ENCODE measurements around the gene CARD9. TPM values are rescaled to one million over a fixed set of nuclear protein-coding genes. Genes with fewer than 3 reads are reported as not detected.

The CARD9 gene
- total RNA-seq, 4 donors from 2014 or later = 0.27 to 1.5 (median 0.74) TPM

DNA sequence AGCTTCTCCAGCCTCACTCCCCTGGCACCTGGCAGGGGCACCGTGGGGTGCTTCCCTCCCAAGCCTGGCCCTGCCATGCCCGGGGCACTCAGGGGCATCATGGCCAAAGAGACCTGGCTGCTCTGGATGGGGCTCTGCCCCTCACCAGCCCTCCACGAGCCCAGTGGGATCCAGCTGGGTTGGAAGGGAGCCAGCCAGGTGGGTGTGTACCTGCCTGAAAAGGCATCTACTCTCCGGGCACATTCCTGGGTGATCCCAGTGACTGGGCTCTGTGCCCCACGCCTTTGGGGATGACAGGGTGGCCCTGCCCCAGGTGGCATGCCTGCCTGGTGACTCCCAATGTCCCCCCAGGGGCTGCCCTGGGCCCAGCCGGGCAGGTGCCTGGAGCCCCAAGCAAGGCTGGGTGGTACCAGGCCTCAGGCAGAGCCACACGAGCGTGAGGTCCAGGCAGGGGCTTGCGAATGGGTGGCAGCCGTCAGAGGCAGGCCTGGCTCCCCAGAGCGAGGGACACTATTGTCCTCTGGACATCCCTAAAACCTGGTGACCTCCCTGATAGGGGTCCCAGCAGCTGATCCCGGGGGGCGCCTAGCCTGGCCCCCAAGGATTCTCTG, 45.4 kb downstream of the CARD9 start:
- intact Hi-C loops (cut with DNase I) = no loop called here

DNA sequence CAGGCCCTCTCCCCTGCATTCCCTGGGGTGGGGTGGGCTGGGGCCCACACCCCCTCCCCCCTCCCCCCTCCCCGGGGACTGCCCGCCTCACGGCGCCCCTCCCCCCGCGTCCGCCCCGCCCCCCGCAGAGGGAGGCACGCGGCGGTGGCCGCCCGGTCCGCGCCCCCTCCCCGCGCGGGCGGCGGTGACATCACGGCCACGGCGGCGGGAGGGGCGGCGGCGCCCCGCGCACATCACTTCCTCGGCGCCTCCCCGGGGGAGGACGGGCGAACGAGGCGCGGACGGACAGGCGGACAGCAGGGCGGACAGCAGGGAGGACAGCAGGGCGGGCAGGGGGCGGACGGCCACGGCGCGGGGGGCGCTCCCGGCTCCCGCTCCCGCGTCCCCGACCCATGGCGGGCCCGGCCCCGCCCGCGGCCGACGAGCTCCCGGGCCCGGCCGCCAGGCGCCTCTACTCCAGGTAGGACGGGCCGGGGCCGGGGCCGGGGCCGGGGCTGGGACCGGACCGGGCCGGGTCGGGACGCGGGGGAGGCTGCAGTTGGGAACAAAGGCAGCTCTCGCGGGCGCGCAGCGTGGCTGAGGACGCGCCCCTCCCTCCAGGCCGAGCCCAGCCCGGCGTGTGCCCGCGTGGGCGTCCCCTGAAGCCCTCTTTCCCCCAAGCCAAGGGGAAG, 46.0 kb downstream of the CARD9 start, which contains the start of gene GPSM1:
GPSM1 (plus strand) TSS at position 236 of the 671 bp plus-strand sequence; CDS start at position 393, 157 bp downstream.
- 0% methylated on average over 16 of the region's 88 CpGs; no CpG with 5 or more reads in 1 of the 2 donors for WGBS, 2 donors
- H3K4me1 ChIP-seq = peaks cover 20 to 26% of the 10 kb centered on the region in 2 donors
- peak; percentile 51 to 59 for DNase-seq

More for the DNA sequence above, 45.4 kb downstream of the CARD9 start:
- H3K4me1 ChIP-seq = peaks cover 20 to 26% of the 10 kb centered on the region in 2 donors
- H3K36me3 ChIP-seq = no peaks in the 10 kb centered on the region
- WGBS, 2 donors = 10 to 37% methylated on average over 2 to 9 of the region's 13 CpGs
- peak overlapping the region in 1 of 3 donors; percentile 55 for H3K4me3 ChIP-seq (replicated peaks in 1 of 3)
- no peaks in the 10 kb centered on the region for H3K27me3 ChIP-seq
- H3K27ac ChIP-seq = peak overlapping the region in 2 of 3 donors; percentile 53 to 69
- peak; percentile 80 to 84 for DNase-seq
- H3K9me3 ChIP-seq = no peaks in the 10 kb centered on the region
- TF ChIP-seq, protein P1, sequence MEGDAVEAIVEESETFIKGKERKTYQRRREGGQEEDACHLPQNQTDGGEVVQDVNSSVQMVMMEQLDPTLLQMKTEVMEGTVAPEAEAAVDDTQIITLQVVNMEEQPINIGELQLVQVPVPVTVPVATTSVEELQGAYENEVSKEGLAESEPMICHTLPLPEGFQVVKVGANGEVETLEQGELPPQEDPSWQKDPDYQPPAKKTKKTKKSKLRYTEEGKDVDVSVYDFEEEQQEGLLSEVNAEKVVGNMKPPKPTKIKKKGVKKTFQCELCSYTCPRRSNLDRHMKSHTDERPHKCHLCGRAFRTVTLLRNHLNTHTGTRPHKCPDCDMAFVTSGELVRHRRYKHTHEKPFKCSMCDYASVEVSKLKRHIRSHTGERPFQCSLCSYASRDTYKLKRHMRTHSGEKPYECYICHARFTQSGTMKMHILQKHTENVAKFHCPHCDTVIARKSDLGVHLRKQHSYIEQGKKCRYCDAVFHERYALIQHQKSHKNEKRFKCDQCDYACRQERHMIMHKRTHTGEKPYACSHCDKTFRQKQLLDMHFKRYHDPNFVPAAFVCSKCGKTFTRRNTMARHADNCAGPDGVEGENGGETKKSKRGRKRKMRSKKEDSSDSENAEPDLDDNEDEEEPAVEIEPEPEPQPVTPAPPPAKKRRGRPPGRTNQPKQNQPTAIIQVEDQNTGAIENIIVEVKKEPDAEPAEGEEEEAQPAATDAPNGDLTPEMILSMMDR (IDR thresholded peaks at IDR 0.05) = no peak
- TF ChIP-seq POLR2A (IDR thresholded peaks at IDR 0.05) = no peak

DNA sequence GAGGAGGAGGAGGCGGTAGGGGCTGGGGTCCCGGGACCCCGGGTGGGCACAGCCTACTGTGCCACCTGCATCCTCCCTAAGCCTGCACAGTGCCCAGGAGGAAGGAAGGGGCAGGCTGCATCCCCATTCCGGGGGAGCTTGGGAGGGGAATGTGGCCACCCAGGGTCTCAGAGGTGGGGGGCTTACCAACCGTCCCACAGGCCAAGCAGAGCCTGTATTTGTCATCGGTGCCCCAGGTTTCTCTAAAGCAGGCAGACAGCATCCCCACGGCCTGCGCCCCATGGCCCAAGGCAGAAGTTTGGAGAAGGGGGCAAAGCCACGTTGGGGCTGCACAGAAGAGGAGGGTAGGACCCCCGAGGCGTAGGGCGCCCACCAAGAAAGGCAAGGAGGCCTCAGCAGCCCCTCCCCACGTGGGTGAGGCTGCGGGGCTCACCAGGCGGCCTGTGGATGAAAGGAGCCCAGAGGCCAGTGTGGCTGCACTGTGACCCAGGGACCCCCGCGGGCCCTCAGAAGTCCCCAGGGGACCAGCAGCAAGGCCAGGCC, 46.6 kb downstream of the CARD9 start:
- peak overlapping the region in 1 of 3 donors; percentile 55 for H3K4me3 ChIP-seq (replicated peaks in 1 of 3)
- H3K27ac ChIP-seq = peak overlapping the region in 2 of 3 donors; percentile 65 to 69
- no peak for DNase-seq
- TF ChIP-seq, protein P1 (IDR thresholded peaks at IDR 0.05) = no peak
- no peak for TF ChIP-seq POLR2A (IDR thresholded peaks at IDR 0.05)
- 42 to 58% methylated on average over 8 to 15 of the region's 17 CpGs for WGBS, 2 donors
- no peaks in the 10 kb centered on the region for H3K36me3 ChIP-seq
- no peaks in the 10 kb centered on the region for H3K27me3 ChIP-seq
- H3K4me1 ChIP-seq = peaks cover 20 to 26% of the 10 kb centered on the region in 2 donors
- H3K9me3 ChIP-seq = no peaks in the 10 kb centered on the region
- intact Hi-C loops (cut with DNase I) = no loop called here

More for the DNA sequence above, 46.0 kb downstream of the CARD9 start, which contains the start of gene GPSM1:
- H3K9me3 ChIP-seq = no peaks in the 10 kb centered on the region
- H3K27ac ChIP-seq = peak within 1 kb of the TSS in 2 of 3 donors; percentile 69
- TF ChIP-seq POLR2A (IDR thresholded peaks at IDR 0.05) = peak in 1 of 2 donors; percentile 54
- TF ChIP-seq, protein P1 (IDR thresholded peaks at IDR 0.05) = peak in 2 of 6 experiments; percentile 5
- intact Hi-C loops (cut with DNase I) = no loop called here
- no peaks in the 10 kb centered on the region for H3K36me3 ChIP-seq
- H3K4me3 ChIP-seq (replicated peaks in 1 of 3) = peak within 1 kb of the TSS in 1 of 3 donors; percentile 55
- no peaks in the 10 kb centered on the region for H3K27me3 ChIP-seq

DNA sequence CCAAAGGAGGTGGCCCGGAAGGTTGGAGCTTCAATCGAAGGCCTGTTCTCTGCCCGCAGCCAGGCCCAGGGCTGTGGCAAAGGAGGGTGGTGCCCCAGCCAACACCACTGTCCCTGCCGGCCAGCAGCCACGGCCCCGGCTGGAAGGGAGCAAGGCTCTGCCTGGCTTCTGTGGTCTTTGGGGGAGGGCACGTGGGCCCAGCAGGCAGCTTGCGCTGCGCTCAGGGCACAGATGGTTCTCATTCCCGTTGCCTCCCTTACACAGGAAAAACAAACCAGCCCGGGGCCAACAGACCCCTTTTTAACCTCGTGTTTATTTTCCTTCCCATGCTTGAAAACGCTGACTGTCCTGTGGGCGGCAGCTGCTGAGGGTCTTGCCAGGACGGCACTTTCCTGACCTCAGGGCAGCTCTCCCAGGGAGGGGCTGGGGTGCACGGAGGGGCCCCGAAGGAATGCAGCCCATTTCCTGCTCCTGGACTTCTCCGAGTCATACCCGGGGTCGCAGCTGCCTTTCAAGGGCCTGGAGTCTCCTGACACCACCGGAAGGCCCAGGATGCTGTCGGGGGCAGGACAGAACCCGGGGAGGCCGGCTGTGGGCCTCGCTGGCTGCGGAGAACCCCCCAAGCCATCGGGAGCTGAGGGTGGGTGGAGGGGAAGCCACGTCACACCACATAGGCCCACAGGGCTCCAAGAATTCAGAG, 47.3 kb downstream of the CARD9 start:
- no peaks in the 10 kb centered on the region for H3K36me3 ChIP-seq
- no peak overlapping the region for H3K4me3 ChIP-seq (replicated peaks in 1 of 3)
- intact Hi-C loops (cut with DNase I) = no loop called here
- H3K27ac ChIP-seq = peak overlapping the region in 2 of 3 donors; percentile 28 to 65
- no peak for TF ChIP-seq POLR2A (IDR thresholded peaks at IDR 0.05)
- TF ChIP-seq, protein P1 (IDR thresholded peaks at IDR 0.05) = no peak
- H3K27me3 ChIP-seq = no peaks in the 10 kb centered on the region
- WGBS, 2 donors = 68 to 69% methylated on average over 10 to 22 of the region's 28 CpGs
- H3K4me1 ChIP-seq = peaks cover 20 to 26% of the 10 kb centered on the region in 2 donors
- DNase-seq = no peak
- no peaks in the 10 kb centered on the region for H3K9me3 ChIP-seq

All from thyroid gland (tissue), 4 donors.